ENCODE measurements around the gene HSPA9.

HSPA9 gene

GRCh38 chr5:138575194-138576015, at the start of gene HSPA9:
Gene HSPA9, minus strand, starts transcription at chr5:138575401. Its CDS starts 83 bp downstream, at chr5:138575318.
- peaks cover 30 to 38% of the 10 kb centered on the region in 2 experiments for H3K36me3 ChIP-seq (ENCODE audit: control insufficient read depth in 2 of 2, insufficient read depth in 1 of 2, low read length in 2 of 2)
- peak within 1 kb of the TSS; percentile 75 for H3K4me3 ChIP-seq (ENCODE audit: low read depth, low read length)
- H3K9me3 ChIP-seq (ENCODE audit: control insufficient read depth, insufficient read depth, low read depth, low read length): no peaks in the 10 kb centered on the region
- no peaks in the 10 kb centered on the region for H3K4me1 ChIP-seq (ENCODE audit: control insufficient read depth, insufficient read depth, low read length)
- ChIA-PET CTCF (interaction anchor here (1.2 kb wide), 1 partner anchor 13 kb away, joined by 3 read pairs; no protein-coding TSS in a partner anchor), POLR2A (interaction anchor here (0.7 to 2.0 kb wide), 23 partner anchors 9 to 767 kb away, joined by 3 to 27 read pairs (median 4); partner anchors contain the start of genes CTNNA1, EGR1, ETF1 and KDM3B)
- peak within 1 kb of the TSS; percentile 99 for H3K27ac ChIP-seq (ENCODE audit: extremely low read depth, low read depth, low read length)
- no peak for TF ChIP-seq ZNF37A (tag by site-specific recombination; IDR thresholded peaks at IDR 0.05)
- peak; percentile 70 for TF ChIP-seq TRIM28 (IDR thresholded peaks at IDR 0.05; ENCODE audit: borderline replicate concordance, low read length)
- TF ChIP-seq RBAK (tag by site-specific recombination; IDR thresholded peaks at IDR 0.05): no peak
- TF ChIP-seq ZNF423 (tag by site-specific recombination; IDR thresholded peaks at IDR 0.05): peak; percentile 100
- no peak; the same call in 1 of the 2 replicates for TF ChIP-seq GFI1B (tag by site-specific recombination; IDR thresholded peaks at IDR 0.05)
- TF ChIP-seq OSR2 (tag by site-specific recombination; IDR thresholded peaks at IDR 0.05): peak; percentile 71
- 0 out of 2 replicates have a peak, but pooled peaks have one; percentile 58 for TF ChIP-seq ZNF610 (tag by site-specific recombination; IDR thresholded peaks at IDR 0.05; ENCODE audit: borderline replicate concordance)
- TF ChIP-seq ZSCAN4 (tag by site-specific recombination; IDR thresholded peaks at IDR 0.05): no peak
- TF ChIP-seq PRDM10 (tag by site-specific recombination; IDR thresholded peaks at IDR 0.05): peak; percentile 99
- no peak for TF ChIP-seq PRDM1 (tag by site-specific recombination; IDR thresholded peaks at IDR 0.05)
- TF ChIP-seq, protein P1, sequence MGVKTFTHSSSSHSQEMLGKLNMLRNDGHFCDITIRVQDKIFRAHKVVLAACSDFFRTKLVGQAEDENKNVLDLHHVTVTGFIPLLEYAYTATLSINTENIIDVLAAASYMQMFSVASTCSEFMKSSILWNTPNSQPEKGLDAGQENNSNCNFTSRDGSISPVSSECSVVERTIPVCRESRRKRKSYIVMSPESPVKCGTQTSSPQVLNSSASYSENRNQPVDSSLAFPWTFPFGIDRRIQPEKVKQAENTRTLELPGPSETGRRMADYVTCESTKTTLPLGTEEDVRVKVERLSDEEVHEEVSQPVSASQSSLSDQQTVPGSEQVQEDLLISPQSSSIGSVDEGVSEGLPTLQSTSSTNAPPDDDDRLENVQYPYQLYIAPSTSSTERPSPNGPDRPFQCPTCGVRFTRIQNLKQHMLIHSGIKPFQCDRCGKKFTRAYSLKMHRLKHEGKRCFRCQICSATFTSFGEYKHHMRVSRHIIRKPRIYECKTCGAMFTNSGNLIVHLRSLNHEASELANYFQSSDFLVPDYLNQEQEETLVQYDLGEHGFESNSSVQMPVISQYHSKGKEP (tag by site-specific recombination; IDR thresholded peaks at IDR 0.05): peak; percentile 8; the same call in 1 of the 2 replicates
- TF ChIP-seq CTCF (tag by site-specific recombination; IDR thresholded peaks at IDR 0.05): peak; percentile 54; the same call in 1 of the 2 replicates
- TF ChIP-seq ZNF580 (tag by site-specific recombination; IDR thresholded peaks at IDR 0.05): peak; percentile 93
- peak; percentile 86 for TF ChIP-seq YY2 (tag by site-specific recombination; IDR thresholded peaks at IDR 0.05)
- TF ChIP-seq GLIS1 (tag by site-specific recombination; IDR thresholded peaks at IDR 0.05): peak; percentile 89
- TF ChIP-seq SP2 (tag by site-specific recombination; IDR thresholded peaks at IDR 0.05): peak; percentile 80
- TF ChIP-seq KLF1 (tag by site-specific recombination; IDR thresholded peaks at IDR 0.05): peak; percentile 53
- TF ChIP-seq ZNF24 (tag by site-specific recombination; IDR thresholded peaks at IDR 0.05): peak; percentile 24; the same call in 1 of the 2 replicates
- TF ChIP-seq ZNF48 (tag by site-specific recombination; IDR thresholded peaks at IDR 0.05): no peak
- peak; percentile 56; the same call in 1 of the 2 replicates for TF ChIP-seq ZSCAN23 (tag by site-specific recombination; IDR thresholded peaks at IDR 0.05)
- TF ChIP-seq, protein P2, sequence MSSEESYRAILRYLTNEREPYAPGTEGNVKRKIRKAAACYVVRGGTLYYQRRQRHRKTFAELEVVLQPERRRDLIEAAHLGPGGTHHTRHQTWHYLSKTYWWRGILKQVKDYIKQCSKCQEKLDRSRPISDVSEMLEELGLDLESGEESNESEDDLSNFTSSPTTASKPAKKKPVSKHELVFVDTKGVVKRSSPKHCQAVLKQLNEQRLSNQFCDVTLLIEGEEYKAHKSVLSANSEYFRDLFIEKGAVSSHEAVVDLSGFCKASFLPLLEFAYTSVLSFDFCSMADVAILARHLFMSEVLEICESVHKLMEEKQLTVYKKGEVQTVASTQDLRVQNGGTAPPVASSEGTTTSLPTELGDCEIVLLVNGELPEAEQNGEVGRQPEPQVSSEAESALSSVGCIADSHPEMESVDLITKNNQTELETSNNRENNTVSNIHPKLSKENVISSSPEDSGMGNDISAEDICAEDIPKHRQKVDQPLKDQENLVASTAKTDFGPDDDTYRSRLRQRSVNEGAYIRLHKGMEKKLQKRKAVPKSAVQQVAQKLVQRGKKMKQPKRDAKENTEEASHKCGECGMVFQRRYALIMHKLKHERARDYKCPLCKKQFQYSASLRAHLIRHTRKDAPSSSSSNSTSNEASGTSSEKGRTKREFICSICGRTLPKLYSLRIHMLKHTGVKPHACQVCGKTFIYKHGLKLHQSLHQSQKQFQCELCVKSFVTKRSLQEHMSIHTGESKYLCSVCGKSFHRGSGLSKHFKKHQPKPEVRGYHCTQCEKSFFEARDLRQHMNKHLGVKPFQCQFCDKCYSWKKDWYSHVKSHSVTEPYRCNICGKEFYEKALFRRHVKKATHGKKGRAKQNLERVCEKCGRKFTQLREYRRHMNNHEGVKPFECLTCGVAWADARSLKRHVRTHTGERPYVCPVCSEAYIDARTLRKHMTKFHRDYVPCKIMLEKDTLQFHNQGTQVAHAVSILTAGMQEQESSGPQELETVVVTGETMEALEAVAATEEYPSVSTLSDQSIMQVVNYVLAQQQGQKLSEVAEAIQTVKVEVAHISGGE (tag by site-specific recombination; conservative IDR thresholded peaks at IDR 0.05; ENCODE audit: low read depth): peak; percentile 24
- TF ChIP-seq ZXDB (tag by site-specific recombination; IDR thresholded peaks at IDR 0.05): peak; percentile 95
- peak; percentile 87 for TF ChIP-seq ZNF76 (tag by site-specific recombination; IDR thresholded peaks at IDR 0.05; ENCODE audit: borderline replicate concordance, low read depth)

Measured in HEK293 (cell line).